ENCODE data around the gene CTU2.

CTU2 gene

GRCh38 chr16:88697116-88697830, 9.0 kb upstream of the CTU2 start:
- no peak overlapping the region for H3K4me2 ChIP-seq (ENCODE audit: low read length)
- no peaks in the 10 kb centered on the region for H4K20me1 ChIP-seq (ENCODE audit: control insufficient read depth, insufficient read depth, low read depth, low read length)
- no peaks in the 10 kb centered on the region for H3K27me3 ChIP-seq (ENCODE audit: control insufficient read depth, low read length)
- no peaks in the 10 kb centered on the region for H3K9me3 ChIP-seq (ENCODE audit: control insufficient read depth, insufficient read depth, low read length)
- H3K4me1 ChIP-seq (ENCODE audit: control insufficient read depth, low read length) = peaks cover 26% of the 10 kb centered on the region
- TF ChIP-seq EZH2phosphoT487 (IDR thresholded peaks at IDR 0.05; ENCODE audit: borderline replicate concordance, low read length) = no peak
- TF ChIP-seq CTCF (IDR thresholded peaks at IDR 0.05; ENCODE audit: low read depth, low read length, poor library complexity, severe bottlenecking) = no peak
- peaks cover 42% of the 10 kb centered on the region for H3K36me3 ChIP-seq (ENCODE audit: control insufficient read depth, low read length)
- H3K4me3 ChIP-seq (ENCODE audit: low read length) = no peak overlapping the region
- H3K9me2 ChIP-seq (replicated peaks; ENCODE audit: control insufficient read depth, low read length) = no peaks in the 10 kb centered on the region
- H3K79me2 ChIP-seq (ENCODE audit: control insufficient read depth, low read length) = peaks cover 18% of the 10 kb centered on the region
- H3F3A ChIP-seq (ENCODE audit: control insufficient read depth, insufficient read depth) = peaks cover 3% of the 10 kb centered on the region; the same call in 1 of the 2 replicates
- H3K27ac ChIP-seq (ENCODE audit: low read depth, low read length) = no peak overlapping the region

GRCh38 chr16:88697831-88698615, 8.3 kb upstream of the CTU2 start:
- Histone ChIP-seq H3K4me1 (ENCODE audit: control insufficient read depth, low read length) (peaks cover 33% of the 10 kb centered on the region), H3K4me3 (ENCODE audit: low read length) (no peak overlapping the region), H3K27ac (ENCODE audit: low read depth, low read length) (no peak overlapping the region), H3K79me2 (ENCODE audit: control insufficient read depth, low read length) (peaks cover 26% of the 10 kb centered on the region), H4K20me1 (ENCODE audit: control insufficient read depth, insufficient read depth, low read depth, low read length) (no peaks in the 10 kb centered on the region), H3K9me3 (ENCODE audit: control insufficient read depth, insufficient read depth, low read length) (no peaks in the 10 kb centered on the region), H3K27me3 (ENCODE audit: control insufficient read depth, low read length) (no peaks in the 10 kb centered on the region), H3K36me3 (ENCODE audit: control insufficient read depth, low read length) (peaks cover 49% of the 10 kb centered on the region), H3F3A (ENCODE audit: control insufficient read depth, insufficient read depth) (peaks cover 5% of the 10 kb centered on the region; the same call in 1 of the 2 replicates), H3K4me2 (ENCODE audit: low read length) (no peak overlapping the region), H3K9me2 (replicated peaks; ENCODE audit: control insufficient read depth, low read length) (no peaks in the 10 kb centered on the region)
- TF ChIP-seq EZH2phosphoT487 (IDR thresholded peaks at IDR 0.05; ENCODE audit: borderline replicate concordance, low read length) (no peak), CTCF (IDR thresholded peaks at IDR 0.05; ENCODE audit: low read depth, low read length, poor library complexity, severe bottlenecking) (peak; percentile 33)

GRCh38 chr16:88698646-88699045, 7.7 kb upstream of the CTU2 start:
- no peaks in the 10 kb centered on the region for H3K27me3 ChIP-seq (ENCODE audit: control insufficient read depth, low read length)
- no peaks in the 10 kb centered on the region for H3K9me3 ChIP-seq (ENCODE audit: control insufficient read depth, insufficient read depth, low read length)
- H3K27ac ChIP-seq (ENCODE audit: low read depth, low read length) = no peak overlapping the region
- peaks cover 51% of the 10 kb centered on the region for H3K36me3 ChIP-seq (ENCODE audit: control insufficient read depth, low read length)
- H3F3A ChIP-seq (ENCODE audit: control insufficient read depth, insufficient read depth) = peaks cover 5% of the 10 kb centered on the region; the same call in 1 of the 2 replicates
- peaks cover 2% of the 10 kb centered on the region; the same call in 1 of the 2 replicates for H4K20me1 ChIP-seq (ENCODE audit: control insufficient read depth, insufficient read depth, low read depth, low read length)
- no peak overlapping the region for H3K4me2 ChIP-seq (ENCODE audit: low read length)
- no peak for TF ChIP-seq CTCF (IDR thresholded peaks at IDR 0.05; ENCODE audit: low read depth, low read length, poor library complexity, severe bottlenecking)
- no peak for TF ChIP-seq EZH2phosphoT487 (IDR thresholded peaks at IDR 0.05; ENCODE audit: borderline replicate concordance, low read length)
- H3K4me1 ChIP-seq (ENCODE audit: control insufficient read depth, low read length) = peaks cover 40% of the 10 kb centered on the region
- peaks cover 32% of the 10 kb centered on the region for H3K79me2 ChIP-seq (ENCODE audit: control insufficient read depth, low read length)
- no peaks in the 10 kb centered on the region for H3K9me2 ChIP-seq (replicated peaks; ENCODE audit: control insufficient read depth, low read length)
- H3K4me3 ChIP-seq (ENCODE audit: low read length) = no peak overlapping the region
